GM19238 (cell line): ENCODE data around the gene DMRTA2.

Experiments
- DNase-seq: peaks from one replicate; pipeline ENCODE4 v3.0.0; 2011; ENCODE audit warnings: low spot score; ENCODE audit not compliant: insufficient read length

DMRTA2 gene

DNA sequence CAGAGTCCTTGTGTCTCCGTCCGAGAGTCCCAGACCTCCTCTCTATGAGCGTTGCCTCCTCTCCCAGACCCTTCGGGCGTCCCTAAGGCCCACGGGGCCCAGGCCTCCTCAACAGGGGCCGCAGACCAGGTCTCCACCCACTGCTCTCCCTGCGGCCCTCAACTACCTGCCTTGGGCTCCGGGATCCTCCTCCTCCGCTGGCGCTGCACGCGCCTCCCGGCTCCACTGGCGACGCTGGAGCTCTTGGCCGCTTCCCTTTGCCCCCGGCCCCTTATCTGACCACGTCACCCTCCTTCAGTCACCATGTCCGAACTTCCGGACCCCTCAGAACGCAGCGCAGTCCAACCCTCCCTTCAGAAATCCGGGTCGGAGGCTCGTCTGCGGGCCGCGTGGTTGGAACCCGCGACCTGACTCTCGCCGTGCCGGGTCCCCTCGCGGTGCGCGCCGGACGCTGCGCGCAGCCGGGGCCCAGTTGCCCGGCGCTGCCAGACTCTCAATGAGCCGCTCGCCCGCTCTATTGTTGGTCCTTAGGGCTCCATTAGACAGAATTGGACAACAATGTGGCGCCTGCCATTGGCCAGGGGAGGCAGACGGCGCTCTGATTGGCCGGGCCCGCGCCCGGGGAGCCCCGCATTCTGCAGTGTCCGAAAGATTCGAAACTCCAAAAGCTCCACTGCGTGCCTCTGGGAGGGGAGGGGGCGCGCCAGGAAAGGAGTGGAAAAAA lies at the start of gene DMRTA2:
TSS of gene DMRTA2 (minus strand) at position 498 of the 724 bp plus-strand sequence. CDS start 1,907 bp downstream, outside the sequence.
- no peak for DNase-seq

DNA sequence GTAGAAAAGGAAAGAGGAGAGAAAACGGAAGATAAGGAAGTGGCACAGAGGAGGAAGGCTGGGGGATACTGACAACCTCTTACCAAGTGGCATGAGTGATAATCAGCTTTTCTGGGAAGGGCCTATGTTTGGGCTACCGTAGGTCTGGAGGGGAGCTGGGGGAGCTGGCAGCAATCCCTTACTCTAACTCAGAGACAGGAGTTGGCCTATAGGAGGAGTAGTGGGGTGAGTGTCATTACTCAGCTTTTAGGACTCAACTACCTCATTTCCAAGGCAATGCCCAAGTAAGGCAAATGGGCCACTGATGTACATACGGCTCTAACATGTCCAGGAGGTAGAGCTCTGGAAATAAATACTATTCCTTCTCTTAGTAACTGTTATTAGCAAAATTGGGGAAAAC lies 48.7 kb upstream of the DMRTA2 start:
- no peak for DNase-seq

DNA sequence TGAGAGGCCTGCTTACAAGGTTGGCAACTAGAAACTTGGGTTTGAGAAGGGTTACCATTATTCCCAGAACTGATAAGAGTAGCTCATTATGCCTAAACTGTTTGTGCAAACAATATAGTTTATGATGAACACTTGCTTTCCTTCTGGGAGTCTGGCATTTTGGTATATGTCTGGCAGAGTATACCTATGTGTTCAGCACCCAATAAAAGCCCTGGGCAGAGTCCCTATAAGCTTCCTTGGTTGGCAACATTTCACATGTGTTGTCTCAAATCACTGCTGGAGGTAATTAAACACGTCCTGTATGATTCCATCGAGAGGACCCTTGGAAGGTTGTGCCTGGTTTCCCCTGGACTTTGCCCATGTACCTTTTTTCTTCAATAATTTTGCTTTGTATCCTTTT lies 39.7 kb upstream of the DMRTA2 start:
- no peak for DNase-seq

DNA sequence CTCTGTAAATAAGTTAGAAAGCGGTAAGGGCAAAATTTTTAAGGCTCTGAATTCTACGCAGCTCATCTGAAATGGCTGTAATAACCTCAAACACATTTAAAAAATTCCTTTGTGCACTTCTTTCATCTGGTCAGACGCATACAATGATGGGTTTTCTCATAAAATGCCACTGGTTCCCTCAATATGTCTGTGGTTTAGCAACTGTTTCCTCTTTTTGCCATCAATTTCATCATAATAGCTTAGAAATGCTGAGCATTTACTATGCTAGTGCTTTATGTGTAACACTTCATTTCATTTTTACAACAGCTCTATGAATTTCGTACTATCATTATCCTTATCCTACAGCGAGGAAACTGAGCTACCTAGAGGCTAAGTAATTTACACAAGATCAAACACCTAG lies 35.3 kb upstream of the DMRTA2 start:
- DNase-seq = no peak

DNA sequence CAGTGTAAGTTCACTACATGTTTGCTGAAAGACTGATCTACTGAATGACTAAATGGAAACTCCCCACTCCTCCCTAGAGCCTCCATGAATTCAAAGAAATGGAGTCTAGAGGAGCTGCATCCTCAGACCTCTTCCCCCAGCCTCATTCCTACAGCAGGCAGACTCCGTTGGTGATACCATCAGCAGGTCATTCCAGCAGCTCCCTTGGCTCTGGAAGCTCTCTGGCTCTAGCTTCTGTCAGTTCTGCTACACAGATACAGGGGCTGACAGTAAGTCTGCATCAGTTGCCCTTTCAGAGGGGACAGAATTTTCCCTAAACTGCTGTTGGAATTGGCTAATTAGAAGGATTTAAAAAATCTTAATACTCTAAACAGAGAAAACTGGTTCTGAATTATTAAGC lies 31.7 kb upstream of the DMRTA2 start:
- no peak for DNase-seq

DNA sequence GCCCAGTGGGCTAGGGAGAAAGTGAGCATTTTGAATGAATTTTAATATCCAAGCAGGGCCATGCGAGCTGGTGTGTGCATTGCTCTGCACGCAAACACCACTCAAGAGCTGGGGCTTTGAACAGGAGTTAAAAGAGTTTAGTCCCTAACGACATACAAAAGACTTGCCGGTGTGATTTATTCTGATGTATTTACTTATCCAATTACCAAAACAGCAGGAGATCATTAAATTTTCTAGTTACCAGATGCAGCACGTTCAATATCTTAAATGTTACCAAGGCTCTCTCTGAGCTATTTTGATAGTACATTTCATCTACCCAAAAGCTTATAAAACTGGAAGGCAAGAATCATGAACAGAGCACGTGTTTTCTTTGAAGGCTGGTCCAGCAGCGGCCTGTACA lies 30.0 kb upstream of the DMRTA2 start:
- DNase-seq = no peak

DNA sequence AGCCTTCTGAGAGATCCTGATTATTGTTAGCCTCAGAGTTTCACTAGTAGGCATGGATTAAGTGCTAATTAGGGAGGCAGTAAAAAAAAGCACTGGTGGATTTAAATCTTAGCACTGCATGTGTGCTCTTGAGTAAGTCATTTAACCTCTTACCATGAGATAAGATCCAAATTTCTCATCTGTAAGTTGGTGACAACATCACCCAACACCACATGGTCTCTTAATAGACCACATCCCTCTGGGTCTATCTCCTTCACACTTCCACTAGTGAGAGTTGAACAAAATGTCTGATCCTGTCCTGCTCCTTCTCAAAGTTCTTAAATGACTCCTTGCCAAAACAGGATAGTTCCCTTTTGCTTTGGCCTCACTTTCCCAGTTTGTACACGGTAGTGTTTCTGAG lies 29.5 kb upstream of the DMRTA2 start:
- DNase-seq = no peak

DNA sequence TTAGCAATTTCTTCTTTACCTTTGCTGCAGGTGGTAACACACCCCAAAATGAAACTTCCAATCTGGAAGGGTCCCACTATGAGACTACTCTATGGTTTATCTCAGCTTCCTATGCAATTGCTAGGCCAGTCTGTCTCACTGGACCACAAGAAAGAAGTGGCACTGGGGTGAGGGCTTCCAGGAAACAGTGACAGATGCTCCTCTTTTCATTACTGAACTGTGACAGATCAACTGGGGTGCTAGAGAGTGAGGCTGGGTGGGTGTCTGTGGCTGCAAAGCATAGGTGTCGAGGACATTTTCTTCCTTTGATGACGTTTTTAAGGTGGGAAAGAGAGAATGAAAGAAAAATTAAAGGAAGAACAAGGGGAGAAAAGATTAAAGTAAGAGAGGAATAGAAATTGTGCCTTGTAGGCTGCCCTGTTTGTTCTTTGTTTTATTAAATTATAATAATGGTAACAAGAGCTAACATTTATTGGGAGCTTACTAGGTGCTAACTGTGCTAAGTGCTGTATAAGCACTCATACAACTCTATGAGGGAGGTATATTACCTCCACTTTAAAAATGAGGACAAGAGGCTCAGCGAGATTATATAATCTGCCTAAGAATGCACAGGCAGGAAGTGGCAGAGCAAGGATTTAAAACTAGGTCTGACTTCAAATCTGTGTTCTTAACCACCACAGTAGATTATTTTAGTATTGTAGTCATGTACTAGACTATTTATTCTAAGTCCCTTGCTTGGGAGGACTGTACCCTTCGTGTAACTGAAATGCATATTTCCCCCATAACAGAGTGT lies 27.8 kb upstream of the DMRTA2 start:
- DNase-seq = no peak

DNA sequence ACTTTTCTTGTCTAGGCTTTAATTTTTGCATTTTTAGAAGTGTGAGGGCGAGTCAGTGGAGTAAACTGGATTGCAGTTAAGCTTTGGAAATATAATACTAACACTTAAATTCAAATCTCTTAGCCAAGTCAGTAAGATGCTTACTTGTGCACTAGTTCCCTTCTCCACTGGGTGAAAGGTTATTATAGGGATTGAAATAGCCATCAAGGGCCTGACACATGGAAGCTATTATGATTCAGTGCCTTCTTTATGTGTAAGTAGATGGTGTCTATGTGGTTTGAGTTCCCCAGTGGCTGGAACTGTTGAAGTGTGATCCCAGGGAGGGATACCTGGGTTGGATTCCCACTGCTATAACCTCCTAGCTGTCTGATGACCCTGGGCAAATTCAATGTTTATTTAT lies 24.7 kb upstream of the DMRTA2 start:
- DNase-seq = no peak

DNA sequence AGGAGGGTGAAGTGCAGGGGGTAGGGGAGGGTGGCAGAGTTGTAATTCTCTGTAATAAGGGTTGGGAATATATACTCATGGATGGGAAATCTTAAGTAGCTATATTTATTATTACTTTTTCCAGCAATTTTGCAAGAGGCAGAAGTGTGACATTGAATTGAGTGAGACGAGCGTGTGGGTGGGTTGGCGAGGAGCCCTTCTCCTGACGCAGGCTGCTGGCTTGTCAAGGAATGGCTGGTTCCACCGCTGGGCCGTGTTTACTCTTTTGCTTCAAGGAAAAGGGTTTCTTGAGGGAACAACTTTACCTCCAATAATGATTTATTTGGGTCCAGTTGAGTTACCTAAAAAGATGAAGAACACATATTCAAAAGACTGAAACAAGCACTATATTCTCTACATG lies 17.9 kb upstream of the DMRTA2 start:
- DNase-seq = no peak

DNA sequence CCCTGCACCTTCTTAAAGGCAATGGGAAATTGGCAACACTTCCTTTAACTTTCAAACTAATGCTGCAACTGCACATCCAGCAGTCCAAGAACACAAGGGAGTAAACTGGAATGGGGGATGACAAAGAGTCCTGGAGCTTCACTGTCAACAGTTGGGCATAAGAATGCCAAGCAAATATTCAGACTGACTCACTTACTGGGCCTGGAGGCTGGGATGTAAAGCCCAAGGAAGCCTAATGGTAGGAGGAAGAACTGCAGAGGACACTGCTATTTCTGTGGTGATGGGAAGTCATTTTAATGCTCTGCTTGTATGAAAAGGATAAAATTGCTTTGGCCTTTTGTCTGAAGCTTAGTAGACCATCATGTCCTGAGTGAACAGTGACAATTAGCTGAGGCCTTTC lies 15.7 kb upstream of the DMRTA2 start:
- DNase-seq = no peak

DNA sequence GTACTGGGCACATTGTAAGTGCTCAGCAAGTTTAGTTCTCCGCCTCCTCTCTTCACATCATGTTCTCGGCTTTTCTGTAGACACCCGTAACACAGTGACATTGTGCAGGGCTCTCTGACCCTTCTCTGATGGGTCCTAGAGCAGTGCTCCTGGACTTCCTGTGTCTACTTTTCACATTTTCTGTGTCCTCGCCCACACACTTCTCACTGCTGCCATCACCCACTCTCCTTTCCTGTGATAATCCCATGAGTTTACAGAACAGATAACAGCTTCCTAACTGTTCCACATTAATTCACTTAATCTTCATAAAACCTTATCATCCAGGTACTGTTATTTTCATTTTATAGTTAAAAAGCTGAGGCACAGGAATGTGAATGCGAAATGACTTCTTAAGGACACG lies 13.2 kb upstream of the DMRTA2 start:
- no peak for DNase-seq

DNA sequence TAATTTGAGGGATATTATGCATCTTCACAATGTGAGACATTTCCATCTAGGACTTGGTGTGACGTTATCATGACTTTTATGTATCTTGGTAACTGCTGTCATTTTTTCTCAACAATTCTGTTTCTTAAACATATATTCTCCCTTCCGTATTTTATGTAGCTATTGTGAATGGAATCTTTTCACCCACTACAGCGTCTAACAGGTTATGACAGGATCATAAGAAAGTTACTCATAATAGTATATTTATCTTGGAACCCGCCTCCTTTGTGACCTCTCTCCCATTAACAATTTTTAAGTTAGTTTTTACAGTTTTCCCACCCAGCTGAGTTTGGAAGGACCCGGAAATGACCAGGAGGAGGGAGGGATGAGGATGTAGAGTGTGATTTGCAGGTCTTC lies 6.8 kb upstream of the DMRTA2 start:
- no peak for DNase-seq

DNA sequence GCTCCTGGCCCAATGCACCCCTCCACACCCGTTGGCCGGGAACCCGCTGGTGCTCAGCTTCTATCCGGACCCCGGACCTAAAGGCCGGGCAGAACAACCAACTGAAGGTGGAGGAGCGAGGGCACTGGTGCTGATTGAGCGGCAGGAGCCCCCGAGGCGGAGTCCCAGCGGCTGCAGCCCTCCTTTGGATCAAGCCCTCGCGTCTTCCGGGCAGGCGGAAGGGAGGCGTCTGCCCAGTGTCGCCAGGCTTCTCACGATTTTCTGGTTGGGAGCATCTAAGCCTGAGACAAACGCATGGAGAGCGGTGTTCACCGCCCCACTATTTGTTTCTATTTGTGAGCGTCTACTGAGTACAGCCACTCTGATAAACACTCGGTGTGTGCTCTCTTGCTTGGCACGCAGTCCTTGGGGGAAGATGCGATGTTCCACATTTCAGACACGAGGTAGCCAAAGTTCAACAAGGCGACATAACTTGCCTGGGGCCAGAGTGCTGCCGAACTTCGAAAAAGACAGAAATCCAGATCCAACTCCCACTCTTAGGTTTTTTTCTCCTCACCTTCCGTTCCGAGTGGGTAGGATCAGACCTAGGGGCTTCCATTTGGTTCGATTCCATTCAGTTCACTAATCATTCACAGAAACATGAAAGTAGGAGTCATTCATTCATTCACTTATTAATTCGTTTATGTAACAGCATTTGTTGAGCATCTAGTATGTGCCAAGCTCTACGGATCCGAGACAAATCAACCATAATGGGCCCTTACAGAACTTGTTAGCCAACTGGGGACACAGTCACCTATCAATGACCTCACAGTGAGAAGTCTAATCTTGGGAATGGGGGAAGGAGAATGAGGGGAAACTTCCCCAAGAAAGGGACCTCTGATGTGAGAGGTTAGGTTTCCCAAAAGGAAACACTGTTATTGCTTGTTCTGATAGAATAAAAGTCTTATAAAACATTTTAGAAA lies 4.9 kb upstream of the DMRTA2 start:
- DNase-seq = no peak

DNA sequence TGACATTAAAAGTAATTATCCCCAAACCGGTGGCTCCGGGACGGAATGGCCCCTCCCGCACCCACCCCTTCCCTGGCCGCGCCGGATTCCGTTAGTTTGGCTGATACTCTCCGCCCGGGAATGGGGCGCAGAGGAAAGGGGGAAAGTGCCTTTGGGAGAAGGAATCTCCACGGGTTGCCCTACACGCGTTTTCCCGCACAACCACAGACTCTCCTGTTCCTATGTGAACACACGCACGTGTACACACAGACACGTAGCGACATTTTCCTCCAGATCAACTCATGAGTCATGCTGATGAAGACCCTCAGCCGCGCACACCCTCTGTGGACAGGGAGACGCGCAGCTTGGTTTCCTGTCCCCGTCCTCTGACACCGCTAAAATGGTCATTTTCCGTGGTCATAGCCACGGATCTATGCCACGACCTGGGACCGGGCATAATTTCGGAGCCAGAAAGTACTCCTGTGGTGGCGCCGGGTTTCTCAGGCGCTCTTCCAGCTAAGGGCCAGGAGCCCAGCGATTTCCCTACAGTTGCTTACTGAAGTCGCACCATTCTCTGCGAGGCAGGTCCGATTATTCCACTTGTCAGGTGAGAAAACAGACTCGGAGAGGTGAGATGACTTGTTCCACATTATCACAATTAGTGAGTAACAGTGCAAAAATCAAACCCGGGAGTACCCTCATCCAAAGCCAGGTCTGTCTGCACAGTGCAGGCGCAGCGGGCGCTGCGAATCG lies 4.0 kb upstream of the DMRTA2 start:
- no peak for DNase-seq

DNA sequence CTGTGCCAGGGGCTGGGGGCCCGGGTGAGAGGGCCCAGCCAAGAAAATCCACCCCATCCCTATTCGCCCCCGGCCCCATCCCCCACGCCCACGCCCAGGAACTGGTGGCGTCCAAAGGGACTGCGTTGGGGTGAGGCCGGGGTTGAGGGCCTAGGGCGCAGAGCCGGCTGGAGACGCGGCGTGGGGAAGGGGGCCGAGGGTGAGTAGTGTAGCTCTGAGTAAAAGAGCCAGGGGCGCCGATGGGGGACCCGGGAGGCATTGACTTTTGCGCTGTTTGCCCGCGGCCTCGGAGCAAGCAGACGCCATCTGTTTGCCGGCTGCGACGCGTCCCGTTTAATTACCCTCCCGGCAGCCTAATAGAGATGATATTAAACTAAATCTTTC lies 3.5 kb upstream of the DMRTA2 start:
- no peak for DNase-seq

DNA sequence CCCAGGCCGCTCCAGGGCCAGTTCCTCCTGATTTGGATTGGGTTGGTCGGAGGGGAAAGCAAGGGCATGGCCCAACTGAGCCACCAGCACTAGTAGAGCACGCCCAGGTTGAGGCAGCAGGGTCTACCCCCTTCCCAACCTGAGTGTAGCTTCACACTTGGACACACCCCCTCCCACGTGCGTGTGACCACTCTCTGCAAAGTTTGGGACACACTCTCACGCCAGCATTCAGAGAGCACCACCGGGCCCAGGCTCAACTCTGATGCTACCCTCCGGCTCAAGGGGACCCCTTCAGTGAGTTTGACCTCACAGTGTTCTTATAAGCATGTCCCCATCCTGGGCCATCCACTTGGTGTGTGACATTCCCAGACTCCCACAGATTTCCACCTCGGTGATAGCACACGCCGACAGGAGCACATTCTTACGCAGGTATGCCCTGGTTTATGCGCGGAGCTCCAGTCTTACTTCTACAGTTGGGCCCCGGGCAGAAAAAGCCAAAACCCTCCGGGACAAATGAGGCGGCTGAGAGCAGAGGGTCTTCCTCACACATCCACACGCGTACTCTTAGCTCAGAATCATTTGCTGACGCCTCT lies 3.0 kb upstream of the DMRTA2 start:
- DNase-seq = no peak

DNA sequence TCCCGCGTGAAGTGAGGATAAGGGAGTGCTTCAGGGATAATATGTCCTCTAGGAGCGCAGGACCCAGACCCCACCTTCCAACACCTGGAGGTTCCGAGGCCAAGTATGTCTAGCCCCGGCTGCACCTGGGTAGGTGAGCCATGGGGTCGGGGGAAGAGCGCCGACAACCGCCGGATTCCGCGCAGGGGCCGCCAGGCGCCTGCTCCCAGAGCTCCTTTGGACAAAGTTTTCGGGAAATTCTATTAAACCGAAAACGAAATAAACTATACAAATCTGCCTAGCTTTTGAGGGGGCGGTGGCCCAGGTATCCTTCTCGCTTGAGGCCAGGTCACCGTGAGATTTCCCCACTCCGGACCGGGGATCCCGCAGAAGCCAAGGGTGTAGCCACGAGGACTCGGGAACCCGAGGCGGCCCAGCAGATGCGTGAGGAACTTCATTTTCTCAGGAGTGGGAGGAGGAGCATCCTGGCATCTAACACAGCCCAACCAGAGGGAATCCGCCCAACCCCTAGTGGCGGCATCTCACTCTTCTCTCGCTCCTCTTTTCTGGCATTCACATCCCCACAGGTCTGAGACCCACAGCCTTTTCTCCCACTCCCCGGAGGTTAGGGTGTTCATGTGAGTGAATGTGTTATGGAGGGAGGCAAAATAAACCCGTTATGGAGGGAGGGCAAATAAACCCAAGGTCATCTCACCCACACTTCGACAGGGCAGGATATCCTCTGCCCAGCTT lies 2.3 kb upstream of the DMRTA2 start:
- DNase-seq = no peak

DNA sequence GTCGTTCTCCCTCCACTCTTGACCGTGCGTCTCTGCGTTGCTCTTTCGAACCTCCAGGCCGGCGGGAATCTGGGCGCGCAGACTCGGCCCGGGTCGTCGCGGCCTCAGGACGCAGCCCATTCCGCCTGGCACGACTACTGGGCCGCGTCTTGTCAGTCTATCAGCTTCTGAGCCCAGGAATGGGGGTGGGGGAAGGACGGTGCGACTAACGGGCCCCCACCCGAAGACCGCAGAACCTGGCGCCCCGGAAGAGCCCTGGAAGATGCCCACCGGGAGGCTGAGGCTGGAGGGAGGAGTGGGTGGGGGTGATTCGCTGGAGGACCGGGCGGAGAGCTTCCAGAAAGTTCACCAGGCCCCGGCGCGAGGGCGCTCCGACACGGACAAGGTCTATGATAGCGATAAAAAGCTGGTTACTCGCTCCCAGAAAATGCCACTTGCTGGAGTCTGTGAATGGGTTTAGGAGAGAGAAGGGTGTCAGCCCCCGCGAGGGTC lies 1.7 kb upstream of the DMRTA2 start:
- DNase-seq = no peak
